Fibroblast of lung (primary cell): Measurements from ENCODE around the gene GJD3. TPM values are rescaled to one million over a fixed set of nuclear protein-coding genes. Genes with fewer than 3 reads are reported as not detected.

ENCODE experiments used
- DNase-seq, 2 donors: peaks; one replicate each; pipeline versions ENCODE4 v3.0.0 to v3.0.0-alpha.2; 2010; ENCODE audit warnings: low read depth in 2 of 2
- H2AFZ ChIP-seq: 2 replicates; pipeline ENCODE4 v1.5.1; 2012; ENCODE audit warnings: low read length, control low read depth, inconsistent platforms
- H3K27ac ChIP-seq: 2 replicates; pipeline ENCODE4 v1.5.1; 2011; ENCODE audit warnings: low read length, control low read depth; ENCODE audit not compliant: insufficient read depth
- H3K27me3 ChIP-seq: 2 replicates; pipeline ENCODE4 v1.5.1; 2011; ENCODE audit warnings: mild to moderate bottlenecking, low read length; ENCODE audit not compliant: control insufficient read depth, insufficient read depth
- H3K36me3 ChIP-seq: 2 replicates; pipeline ENCODE4 v1.5.1; 2011; ENCODE audit warnings: low read length; ENCODE audit not compliant: control insufficient read depth, insufficient read depth
- H3K4me1 ChIP-seq: 2 replicates; pipeline ENCODE4 v1.5.1; 2011; ENCODE audit warnings: low read length; ENCODE audit not compliant: control insufficient read depth, insufficient read depth; ENCODE audit errors: extremely low read depth
- H3K4me2 ChIP-seq: 2 replicates; pipeline ENCODE4 v1.5.1; 2011; ENCODE audit warnings: low read length, control low read depth; ENCODE audit not compliant: insufficient read depth; ENCODE audit errors: extremely low read depth
- H3K4me3 ChIP-seq, 4 experiments: fragments of 200-600 bp in 1 of 4; sonication (generic) in 1 of 4; replicated peaks in 1 of 4; 2 replicates each; pipeline ENCODE4 v1.5.1; 2011 to 2016; ENCODE audit warnings: low read length in 4 of 4, low read depth in 3 of 4, mild to moderate bottlenecking in 3 of 4, control low read depth in 2 of 4, inconsistent platforms in 1 of 4, mixed read lengths in 1 of 4; ENCODE audit not compliant: insufficient read depth in 1 of 4; ENCODE audit errors: control extremely low read depth in 1 of 4
- H3K79me2 ChIP-seq: 2 replicates; pipeline ENCODE4 v1.5.1; 2012; ENCODE audit warnings: mild to moderate bottlenecking, low read length, inconsistent platforms; ENCODE audit not compliant: control insufficient read depth, insufficient read depth
- H3K9ac ChIP-seq: 2 replicates; pipeline ENCODE4 v1.5.1; 2011; ENCODE audit warnings: mild to moderate bottlenecking, low read length, control low read depth; ENCODE audit not compliant: insufficient read depth
- H3K9me3 ChIP-seq: 2 replicates; pipeline ENCODE4 v1.5.1; 2012; ENCODE audit warnings: low read depth, low read length; ENCODE audit not compliant: control insufficient read depth, insufficient read depth
- H4K20me1 ChIP-seq: 2 replicates; pipeline ENCODE4 v1.5.1; 2011; ENCODE audit warnings: low read length; ENCODE audit not compliant: control insufficient read depth, insufficient read depth; ENCODE audit errors: extremely low read depth
- EZH2 ChIP-seq: IDR thresholded peaks from 2 replicates; pipeline ENCODE4 v1.5.1; 2012; ENCODE audit warnings: low read length, control low read depth, mild to moderate bottlenecking; ENCODE audit errors: missing control alignments
- polyA plus RNA-seq, 2 donors: library from polyadenylated mRNA; depleted of rRNA in 1 of 2; stranded (reverse) in 1 of 2; unstranded in 1 of 2; fragments of >200 nt; gene quantifications; 2 replicates each; pipeline ENCODE4 v1.2.1, GENCODE V29; 2011 to 2012; ENCODE audit warnings: missing spikeins in 1 of 2
- total RNA-seq: library from RNA; depleted of rRNA; stranded (reverse); fragments of >200 nt; gene quantifications from 2 replicates; pipeline ENCODE4 v1.2.1, GENCODE V29; 2014
- TF ChIP-seq, protein P1 (sequence below), 2 donors: IDR thresholded peaks in 1 of 2; conservative IDR thresholded peaks in 1 of 2; 1 replicate in 1 of 2; 2 replicates in 1 of 2; pipeline ENCODE4 v1.5.1; 2011 to 2012; ENCODE audit warnings: low read length in 2 of 2, control low read depth in 1 of 2, inconsistent platforms in 1 of 2, low read depth in 1 of 2, mild to moderate bottlenecking in 1 of 2

Gene GJD3
- total and polyA plus RNA-seq, 2 donors (not counting 1 experiment from before 2014, with no cell fraction given), result 0.99 to 4.3 TPM

DNA sequence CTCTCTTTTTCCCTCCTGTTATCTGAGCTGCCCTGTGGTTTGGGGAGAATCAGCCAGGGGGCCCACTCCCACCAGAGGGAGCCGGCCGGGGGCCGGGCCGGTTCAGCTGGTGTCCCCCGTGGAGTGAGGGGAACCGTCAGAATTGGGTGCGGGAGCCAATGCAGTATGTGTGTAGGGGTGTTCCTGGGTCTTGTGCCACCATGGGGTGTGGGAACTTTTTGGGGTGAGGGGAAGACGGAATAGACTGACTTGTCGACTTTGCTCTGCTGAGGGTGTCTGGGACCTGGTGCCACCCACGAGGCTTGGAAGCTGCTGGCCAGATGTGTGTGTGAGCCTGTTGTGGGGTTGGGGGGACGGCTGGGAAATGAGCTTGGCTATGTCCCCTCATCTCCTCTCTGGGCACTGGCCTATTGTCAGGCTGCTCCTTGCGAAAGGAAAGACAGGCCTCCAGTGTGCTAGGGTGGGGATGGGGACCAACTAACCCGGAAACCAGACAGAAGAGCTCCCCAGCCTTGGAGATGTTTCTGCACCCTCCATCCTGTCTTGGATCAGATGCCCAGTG lies 45.6 kb downstream of the GJD3 start:
- peak overlapping the region; percentile 96 for H3K9ac ChIP-seq
- peak overlapping the region; percentile 95 for H3K27ac ChIP-seq
- H3K4me1 ChIP-seq, result peaks cover 60% of the 10 kb centered on the region
- no peak overlapping the region for H2AFZ ChIP-seq
- TF ChIP-seq, protein P1, sequence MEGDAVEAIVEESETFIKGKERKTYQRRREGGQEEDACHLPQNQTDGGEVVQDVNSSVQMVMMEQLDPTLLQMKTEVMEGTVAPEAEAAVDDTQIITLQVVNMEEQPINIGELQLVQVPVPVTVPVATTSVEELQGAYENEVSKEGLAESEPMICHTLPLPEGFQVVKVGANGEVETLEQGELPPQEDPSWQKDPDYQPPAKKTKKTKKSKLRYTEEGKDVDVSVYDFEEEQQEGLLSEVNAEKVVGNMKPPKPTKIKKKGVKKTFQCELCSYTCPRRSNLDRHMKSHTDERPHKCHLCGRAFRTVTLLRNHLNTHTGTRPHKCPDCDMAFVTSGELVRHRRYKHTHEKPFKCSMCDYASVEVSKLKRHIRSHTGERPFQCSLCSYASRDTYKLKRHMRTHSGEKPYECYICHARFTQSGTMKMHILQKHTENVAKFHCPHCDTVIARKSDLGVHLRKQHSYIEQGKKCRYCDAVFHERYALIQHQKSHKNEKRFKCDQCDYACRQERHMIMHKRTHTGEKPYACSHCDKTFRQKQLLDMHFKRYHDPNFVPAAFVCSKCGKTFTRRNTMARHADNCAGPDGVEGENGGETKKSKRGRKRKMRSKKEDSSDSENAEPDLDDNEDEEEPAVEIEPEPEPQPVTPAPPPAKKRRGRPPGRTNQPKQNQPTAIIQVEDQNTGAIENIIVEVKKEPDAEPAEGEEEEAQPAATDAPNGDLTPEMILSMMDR (conservative IDR thresholded peaks at IDR 0.05 in 1 of 2, IDR thresholded peaks at IDR 0.05 in 1 of 2; ENCODE audit: low read depth in 1 of 2, low read length in 2 of 2), result peak in 1 of 2 donors; percentile 29
- no peak for TF ChIP-seq EZH2
- H3K4me2 ChIP-seq, result peak overlapping the region; percentile 60
- H3K36me3 ChIP-seq, result no peaks in the 10 kb centered on the region
- no peaks in the 10 kb centered on the region for H3K27me3 ChIP-seq
- H3K79me2 ChIP-seq, result peaks cover 51% of the 10 kb centered on the region
- H4K20me1 ChIP-seq, result no peaks in the 10 kb centered on the region
- H3K9me3 ChIP-seq, result no peaks in the 10 kb centered on the region
- no peak for DNase-seq
- H3K4me3 ChIP-seq, result peak overlapping the region; percentile 77 to 99 (median 93)

DNA sequence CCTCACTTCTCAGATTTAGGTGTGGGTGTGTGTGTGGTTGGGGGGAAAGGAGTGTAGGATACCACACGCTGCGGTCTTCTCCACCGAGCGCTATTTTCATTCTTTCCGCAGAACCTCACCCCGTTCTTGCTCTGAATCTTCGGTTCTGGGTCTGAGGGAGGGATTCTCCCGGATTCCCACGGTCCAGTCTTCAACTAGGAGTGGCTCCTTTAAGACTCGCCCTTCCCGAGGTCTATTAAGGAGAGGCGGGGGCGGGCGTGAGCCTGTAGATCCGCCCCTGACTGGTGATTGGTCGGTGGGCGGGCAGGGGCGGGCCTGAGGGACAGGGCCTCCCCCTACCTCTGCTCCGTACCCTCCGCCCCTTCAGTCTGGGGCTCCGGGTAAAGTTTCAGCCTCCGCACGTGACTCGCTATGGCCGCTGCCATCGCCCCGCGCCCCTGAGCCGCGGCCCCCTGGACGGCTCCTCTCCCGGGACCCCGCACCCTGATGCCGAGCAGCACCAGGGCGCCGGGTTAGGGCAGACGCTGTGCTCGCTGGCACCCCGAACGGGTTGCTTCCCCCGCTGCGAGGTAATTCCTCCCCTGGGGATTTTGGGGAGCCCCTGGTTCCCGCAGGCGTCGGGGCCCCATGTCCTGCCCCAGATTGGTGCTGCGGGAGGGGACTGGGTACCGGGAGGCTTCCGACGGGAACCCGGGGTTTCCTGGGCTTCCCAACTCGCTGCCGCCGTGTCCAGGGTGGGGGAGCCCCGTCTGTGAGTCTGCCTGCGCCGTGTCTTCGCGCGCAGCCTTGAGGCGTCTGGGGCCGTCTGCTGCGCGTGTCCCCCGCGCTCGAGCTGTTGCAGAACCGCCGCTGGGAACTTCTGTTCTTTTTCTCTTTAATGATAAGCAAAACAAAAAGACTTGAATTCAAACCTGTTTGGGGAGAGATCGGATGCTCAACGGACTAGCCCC lies 46.4 kb downstream of the GJD3 start:
- peak overlapping the region; percentile 84 for H3K4me2 ChIP-seq
- H3K79me2 ChIP-seq, result peaks cover 45% of the 10 kb centered on the region
- no peaks in the 10 kb centered on the region for H4K20me1 ChIP-seq
- no peaks in the 10 kb centered on the region for H3K36me3 ChIP-seq
- H3K4me1 ChIP-seq, result peaks cover 60% of the 10 kb centered on the region
- H3K9me3 ChIP-seq, result no peaks in the 10 kb centered on the region
- DNase-seq, result peak; percentile 94 to 97
- TF ChIP-seq EZH2, result no peak
- TF ChIP-seq, protein P1 (conservative IDR thresholded peaks at IDR 0.05 in 1 of 2, IDR thresholded peaks at IDR 0.05 in 1 of 2; ENCODE audit: low read depth in 1 of 2, low read length in 2 of 2), result no peak
- H3K27ac ChIP-seq, result peak overlapping the region; percentile 95
- peak overlapping the region; percentile 77 to 99 (median 93) for H3K4me3 ChIP-seq
- H3K27me3 ChIP-seq, result no peaks in the 10 kb centered on the region
- H3K9ac ChIP-seq, result peak overlapping the region; percentile 96
- H2AFZ ChIP-seq, result peak overlapping the region; percentile 59

DNA sequence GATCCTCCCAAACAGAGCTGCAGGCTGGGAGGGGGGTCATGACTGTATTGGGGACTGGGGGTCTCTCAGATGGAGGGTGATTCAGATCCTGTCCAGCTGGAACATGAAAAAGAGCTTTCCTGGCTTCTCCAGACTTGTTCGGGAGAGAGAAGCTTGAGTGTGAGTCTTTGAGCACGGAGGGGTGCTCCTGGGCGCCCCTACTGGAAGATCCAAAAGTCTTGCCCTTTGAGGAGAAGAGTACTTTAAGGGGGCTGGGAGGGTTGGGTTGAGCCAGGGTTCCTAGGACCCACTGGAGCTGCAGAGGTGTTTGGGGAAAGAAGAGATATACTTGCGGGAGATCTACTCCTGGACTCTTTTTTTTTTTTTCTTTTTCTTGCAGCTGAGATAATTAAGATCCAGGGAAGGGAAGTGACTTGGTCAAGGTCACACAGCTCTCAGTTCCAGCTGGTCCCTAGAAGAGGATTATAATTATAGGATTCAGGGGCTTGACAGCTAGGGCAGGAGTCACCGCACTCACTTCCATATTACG lies 47.1 kb downstream of the GJD3 start:
- Histone ChIP-seq H3K36me3 (no peaks in the 10 kb centered on the region), H3K9ac (peak overlapping the region; percentile 60), H3K4me3 (peak overlapping the region; percentile 42 to 99 (median 52)), H3K4me2 (peak overlapping the region; percentile 84), H2AFZ (peak overlapping the region; percentile 59), H3K4me1 (peaks cover 63% of the 10 kb centered on the region), H3K79me2 (peaks cover 41% of the 10 kb centered on the region), H3K27ac (peak overlapping the region; percentile 72), H4K20me1 (no peaks in the 10 kb centered on the region), H3K27me3 (no peaks in the 10 kb centered on the region), H3K9me3 (no peaks in the 10 kb centered on the region)
- peak; percentile 65 to 71 for DNase-seq
- TF ChIP-seq EZH2, result no peak
- TF ChIP-seq, protein P1 (conservative IDR thresholded peaks at IDR 0.05 in 1 of 2, IDR thresholded peaks at IDR 0.05 in 1 of 2; ENCODE audit: low read depth in 1 of 2, low read length in 2 of 2), result peak; percentile 68 to 73
